Measurements from ENCODE around the gene CHMP1A.
"Not testable (repeated sequence)": the region's sequence is repeated elsewhere in the genome, so short reads cannot be mapped to it uniquely, and the experiment has no call there.

The CHMP1A gene

GRCh38 chr16:89657442-89658220, at the start of gene CHMP1A, which contains the start of gene SPATA33:
TSS of gene CHMP1A (minus strand) at chr16:89657708. CDS start at chr16:89657588, 120 bp downstream.
TSS of gene SPATA33 (plus strand) at chr16:89657836. CDS start at chr16:89657912, 76 bp downstream.
- Mint-ChIP-seq H3K27me3 (no peaks in the 10 kb centered on the region), H3K27ac (peak within 1 kb of the TSS; percentile 84), H3K36me3 (no peaks in the 10 kb centered on the region), H3K4me3 (peak within 1 kb of the TSS; percentile 91), H3K9me3 (ENCODE audit: low read depth) (no peaks in the 10 kb centered on the region), H3K4me1 (ENCODE audit: low read depth) (peaks cover 28% of the 10 kb centered on the region)

- Mint-ChIP-seq H3K27ac (no peak overlapping the region), H3K27me3 (no peaks in the 10 kb centered on the region), H3K4me1 (ENCODE audit: low read depth) (peaks cover 9% of the 10 kb centered on the region), H3K9me3 (ENCODE audit: low read depth) (no peaks in the 10 kb centered on the region), H3K4me3 (no peak overlapping the region), H3K36me3 (no peaks in the 10 kb centered on the region)
Observed at GRCh38 chr16:89706518-89707260, 49.2 kb upstream of the CHMP1A start.

GRCh38 chr16:89705006-89705405, 47.5 kb upstream of the CHMP1A start:
- Mint-ChIP-seq H3K4me3 (no peak overlapping the region), H3K27me3 (no peaks in the 10 kb centered on the region), H3K9me3 (ENCODE audit: low read depth) (no peaks in the 10 kb centered on the region), H3K27ac (no peak overlapping the region), H3K36me3 (no peaks in the 10 kb centered on the region), H3K4me1 (ENCODE audit: low read depth) (peaks cover 10% of the 10 kb centered on the region)

GRCh38 chr16:89704281-89704680, 46.8 kb upstream of the CHMP1A start:
- H3K9me3 Mint-ChIP-seq (ENCODE audit: low read depth), result no peaks in the 10 kb centered on the region
- H3K4me1 Mint-ChIP-seq (ENCODE audit: low read depth), result peaks cover 12% of the 10 kb centered on the region
- H3K36me3 Mint-ChIP-seq, result no peaks in the 10 kb centered on the region
- no peak overlapping the region for H3K4me3 Mint-ChIP-seq
- no peak overlapping the region for H3K27ac Mint-ChIP-seq
- H3K27me3 Mint-ChIP-seq, result no peaks in the 10 kb centered on the region

- H3K9me3 Mint-ChIP-seq (ENCODE audit: low read depth), result no peaks in the 10 kb centered on the region
- H3K36me3 Mint-ChIP-seq, result peaks cover 2% of the 10 kb centered on the region
- no peaks in the 10 kb centered on the region for H3K27me3 Mint-ChIP-seq
- H3K4me3 Mint-ChIP-seq, result peak within 1 kb of the TSS; percentile 77
- peaks cover 14% of the 10 kb centered on the region for H3K4me1 Mint-ChIP-seq (ENCODE audit: low read depth)
- H3K27ac Mint-ChIP-seq, result peak within 1 kb of the TSS; percentile 41
Observed at GRCh38 chr16:89701425-89702406, 44.2 kb upstream of the CHMP1A start, which contains the start of gene SPATA2L. TSS of gene SPATA2L (minus strand) at chr16:89701705. CDS start at chr16:89701232, 473 bp downstream.

GRCh38 chr16:89700649-89701424, 43.3 kb upstream of the CHMP1A start:
- Mint-ChIP-seq H3K4me3 (peak overlapping the region; percentile 77), H3K9me3 (ENCODE audit: low read depth) (no peaks in the 10 kb centered on the region), H3K4me1 (ENCODE audit: low read depth) (peaks cover 11% of the 10 kb centered on the region), H3K27me3 (no peaks in the 10 kb centered on the region), H3K36me3 (peaks cover 2% of the 10 kb centered on the region), H3K27ac (peak overlapping the region; percentile 10)

GRCh38 chr16:89700100-89700648, 42.7 kb upstream of the CHMP1A start:
- H3K4me1 Mint-ChIP-seq (ENCODE audit: low read depth), result peaks cover 10% of the 10 kb centered on the region
- peak overlapping the region; percentile 73 for H3K4me3 Mint-ChIP-seq
- H3K27me3 Mint-ChIP-seq, result no peaks in the 10 kb centered on the region
- no peaks in the 10 kb centered on the region for H3K9me3 Mint-ChIP-seq (ENCODE audit: low read depth)
- peaks cover 2% of the 10 kb centered on the region for H3K36me3 Mint-ChIP-seq
- H3K27ac Mint-ChIP-seq, result peak overlapping the region; percentile 10

- not testable (repeated sequence) for H3K4me1 Mint-ChIP-seq (ENCODE audit: low read depth); H3K27me3 Mint-ChIP-seq; H3K9me3 Mint-ChIP-seq (ENCODE audit: low read depth); H3K36me3 Mint-ChIP-seq; H3K27ac Mint-ChIP-seq
- H3K4me3 Mint-ChIP-seq, result peak overlapping the region; percentile 6
Observed at GRCh38 chr16:89699629-89700099, 42.2 kb upstream of the CHMP1A start.

- not testable (repeated sequence) for H3K4me3 Mint-ChIP-seq; H3K27me3 Mint-ChIP-seq; H3K9me3 Mint-ChIP-seq (ENCODE audit: low read depth); H3K36me3 Mint-ChIP-seq; H3K4me1 Mint-ChIP-seq (ENCODE audit: low read depth); H3K27ac Mint-ChIP-seq
Observed at GRCh38 chr16:89698717-89699116, 41.2 kb upstream of the CHMP1A start.

GRCh38 chr16:89697616-89698331, 40.3 kb upstream of the CHMP1A start:
- H3K27me3 Mint-ChIP-seq, result no peaks in the 10 kb centered on the region
- no peak overlapping the region for H3K4me3 Mint-ChIP-seq
- H3K9me3 Mint-ChIP-seq (ENCODE audit: low read depth), result no peaks in the 10 kb centered on the region
- H3K36me3 Mint-ChIP-seq, result peaks cover 2% of the 10 kb centered on the region
- H3K4me1 Mint-ChIP-seq (ENCODE audit: low read depth), result peaks cover 10% of the 10 kb centered on the region
- no peak overlapping the region for H3K27ac Mint-ChIP-seq

- Mint-ChIP-seq H3K27ac (no peak overlapping the region), H3K4me3 (no peak overlapping the region), H3K4me1 (ENCODE audit: low read depth) (peaks cover 7% of the 10 kb centered on the region), H3K9me3 (ENCODE audit: low read depth) (no peaks in the 10 kb centered on the region), H3K36me3 (peaks cover 2% of the 10 kb centered on the region), H3K27me3 (no peaks in the 10 kb centered on the region)
Observed at GRCh38 chr16:89697161-89697615, 39.7 kb upstream of the CHMP1A start.

- no peaks in the 10 kb centered on the region for H3K9me3 Mint-ChIP-seq (ENCODE audit: low read depth)
- peaks cover 5% of the 10 kb centered on the region for H3K4me1 Mint-ChIP-seq (ENCODE audit: low read depth)
- no peaks in the 10 kb centered on the region for H3K27me3 Mint-ChIP-seq
- H3K27ac Mint-ChIP-seq, result no peak overlapping the region
- no peak overlapping the region for H3K4me3 Mint-ChIP-seq
- H3K36me3 Mint-ChIP-seq, result peaks cover 2% of the 10 kb centered on the region
Observed at GRCh38 chr16:89696670-89697128, 39.2 kb upstream of the CHMP1A start.
